GM19240 (cell line): ENCODE measurements around the gene MYL9.
A peak's percentile ranks its signal among the peaks of the same experiment; 100 is the strongest.
"Not testable (repeated sequence)": the region's sequence is repeated elsewhere in the genome, so short reads cannot be mapped to it uniquely, and the experiment has no call there.

Experiments used
- DNase-seq: peaks from one replicate; pipeline ENCODE4 v3.0.0; 2011; ENCODE audit warnings: low spot score; ENCODE audit not compliant: insufficient read length

Gene MYL9

DNA sequence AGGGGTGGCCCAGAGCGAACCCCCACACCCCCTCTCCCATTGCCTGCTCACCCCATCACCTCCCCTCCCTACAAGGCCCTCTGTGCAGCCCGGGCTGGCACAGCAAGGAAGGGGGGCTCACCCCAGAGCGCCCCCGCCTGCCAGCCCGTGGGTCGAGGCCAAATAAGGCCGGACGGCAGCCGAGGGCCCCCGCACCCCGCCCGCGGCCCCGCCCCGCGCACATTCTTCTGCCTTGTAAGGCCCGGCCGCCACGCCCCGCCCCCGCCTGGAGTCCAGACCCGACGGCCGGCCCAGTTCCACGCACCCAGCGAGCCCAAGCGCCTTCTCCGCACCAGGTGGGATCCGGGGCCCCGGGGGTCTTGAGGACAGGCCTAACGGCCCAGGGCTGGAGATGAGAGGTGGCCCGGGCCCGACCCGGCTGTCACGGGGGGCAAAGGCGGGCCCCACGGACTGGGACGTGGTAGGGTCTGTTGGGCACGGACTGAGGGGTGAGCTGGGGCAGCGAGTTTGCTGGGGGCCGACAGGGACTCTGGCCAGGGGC is at the start of gene MYL9:
MYL9 (plus strand) TSS at position 293 of the 541 bp plus-strand sequence. CDS start 3,366 bp downstream, outside the sequence.
- DNase-seq = no peak

DNA sequence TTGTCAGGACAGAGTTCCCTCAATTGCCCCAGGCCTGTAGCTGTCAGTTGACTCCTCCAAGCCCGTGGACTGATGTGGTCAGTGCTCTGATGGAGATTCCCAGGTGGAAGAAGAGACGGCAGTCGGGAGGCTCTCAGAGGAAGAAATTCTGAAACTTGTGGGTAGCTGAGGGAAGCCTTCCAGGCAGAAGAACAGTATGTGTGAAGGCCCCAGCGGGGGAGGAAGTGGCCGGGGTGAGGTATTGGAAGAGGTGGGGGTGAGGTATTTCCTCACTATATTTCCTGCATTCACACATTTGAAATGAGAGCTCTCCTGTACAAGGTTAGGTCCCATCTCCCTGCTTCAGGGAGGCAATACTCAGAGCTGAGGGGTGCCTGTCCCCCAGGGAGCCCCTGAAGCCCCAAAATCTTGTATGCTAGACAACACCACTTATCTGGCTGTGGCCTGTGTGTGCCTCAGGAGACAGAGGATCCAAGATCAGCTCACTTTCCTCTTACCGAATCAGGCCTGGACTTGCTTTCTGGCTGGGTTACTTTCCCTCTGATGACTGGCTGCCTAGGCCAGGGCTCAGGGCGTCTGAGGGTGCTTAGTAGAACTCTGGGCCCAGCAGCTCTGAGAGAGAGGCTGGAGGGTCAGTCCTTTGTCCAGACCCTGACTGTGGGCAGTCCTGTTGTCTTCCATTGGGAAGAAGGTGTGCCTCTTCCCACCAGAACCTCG is 49.3 kb upstream of the MYL9 start:
- peak; percentile 49 for DNase-seq

GRCh38 chr20:36493051-36493800 is 48.1 kb upstream of the MYL9 start:
- DNase-seq = no peak

GRCh38 chr20:36493801-36494114 is 47.6 kb upstream of the MYL9 start:
- no peak for DNase-seq

GRCh38 chr20:36496707-36497669 is 44.3 kb upstream of the MYL9 start:
- DNase-seq = no peak

- no peak for DNase-seq
Measured at GRCh38 chr20:36497856-36498255, 43.5 kb upstream of the MYL9 start.

- no peak for DNase-seq
Measured at GRCh38 chr20:36498386-36499179, 42.7 kb upstream of the MYL9 start.

GRCh38 chr20:36499211-36499610 is 42.1 kb upstream of the MYL9 start:
- no peak for DNase-seq

GRCh38 chr20:36499723-36500501 is 41.4 kb upstream of the MYL9 start:
- DNase-seq = no peak

- DNase-seq = no peak
Measured at GRCh38 chr20:36501367-36502006, 39.8 kb upstream of the MYL9 start.

DNA sequence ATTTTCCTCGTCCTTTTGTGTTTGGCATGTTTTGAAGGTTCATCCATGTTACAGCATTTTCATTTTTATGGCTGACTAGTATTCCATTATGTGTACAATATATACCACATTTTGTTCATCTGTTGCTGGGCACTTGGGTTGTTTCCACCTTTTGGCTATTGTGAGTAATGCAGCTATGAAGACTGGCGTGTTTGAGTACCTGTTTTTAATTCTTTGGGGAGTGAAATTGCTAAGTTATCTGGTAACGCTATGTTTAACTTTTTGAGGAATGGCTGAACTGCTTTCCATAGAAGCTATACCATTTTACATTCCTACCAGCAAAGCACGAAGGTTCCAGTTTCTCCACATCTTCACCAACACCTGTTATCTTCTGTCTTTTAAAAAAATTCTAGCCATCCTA is 37.0 kb upstream of the MYL9 start:
- no peak for DNase-seq

- DNase-seq = no peak
Measured at GRCh38 chr20:36506253-36506652, 35.1 kb upstream of the MYL9 start.

DNA sequence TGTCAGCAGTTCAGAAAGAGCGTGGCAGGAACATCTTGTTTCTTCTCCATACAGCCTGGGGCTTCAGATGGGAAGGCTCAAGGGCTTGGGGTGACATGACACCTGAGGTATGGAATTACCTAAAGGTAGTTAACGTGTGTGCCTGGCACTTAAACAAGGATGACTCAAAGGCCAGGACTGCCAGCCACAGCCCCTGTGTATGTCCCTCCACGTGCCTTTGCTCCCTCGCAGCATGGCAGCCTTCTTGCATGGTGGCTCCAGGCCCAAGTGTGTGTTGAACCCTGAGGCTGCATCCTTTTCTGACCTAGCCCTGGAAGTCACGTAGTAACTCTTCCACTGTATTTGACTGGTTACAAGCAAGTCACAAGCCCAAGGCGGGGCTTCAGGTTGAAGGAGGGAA is 33.6 kb upstream of the MYL9 start:
- no peak for DNase-seq

- DNase-seq = no peak
Measured at GRCh38 chr20:36519012-36519719, 22.2 kb upstream of the MYL9 start.

GRCh38 chr20:36519944-36520343 is 21.4 kb upstream of the MYL9 start:
- no peak for DNase-seq

GRCh38 chr20:36521526-36521925 is 19.8 kb upstream of the MYL9 start:
- no peak for DNase-seq

- DNase-seq = not testable (repeated sequence)
Measured at GRCh38 chr20:36522412-36522811, 18.9 kb upstream of the MYL9 start.

DNA sequence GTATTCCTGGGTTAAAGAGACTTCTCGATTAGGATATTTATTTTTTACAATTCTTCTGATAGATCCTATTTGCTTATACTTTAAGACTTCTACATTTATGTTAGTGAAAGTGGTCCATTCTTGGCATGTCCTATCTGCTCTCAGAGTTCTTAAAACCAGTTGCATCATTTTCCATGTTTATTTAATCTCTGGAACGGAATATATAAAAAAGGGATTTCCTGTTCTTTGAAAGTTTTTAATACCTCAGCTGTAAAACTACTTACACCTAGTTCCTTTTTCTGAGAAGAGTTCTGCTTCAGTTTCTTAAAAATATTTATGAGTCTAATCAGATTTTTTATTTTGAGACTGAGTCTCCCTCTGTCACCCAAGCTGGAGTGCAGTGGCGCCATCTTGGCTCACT is 18.0 kb upstream of the MYL9 start:
- no peak for DNase-seq
